BLaER1 (cell line): ENCODE results near the gene GATA1.

Experiments
- H3K27ac ChIP-seq: shearing (Covaris generic); formaldehyde crosslinking; 2 replicates; pipeline ENCODE4 v1.8.1; 2022
- H3K27me3 ChIP-seq: shearing (Covaris generic); formaldehyde crosslinking; 2 replicates; pipeline ENCODE4 v1.8.1; 2022
- H3K36me3 ChIP-seq: shearing (Covaris generic); formaldehyde crosslinking; 2 replicates; pipeline ENCODE4 v1.8.1; 2022
- H3K4me1 ChIP-seq: shearing (Covaris generic); formaldehyde crosslinking; 2 replicates; pipeline ENCODE4 v1.8.1; 2022
- H3K4me2 ChIP-seq: shearing (Covaris generic); formaldehyde crosslinking; 2 replicates; pipeline ENCODE4 v1.8.1; 2022
- H3K4me3 ChIP-seq: shearing (Covaris generic); formaldehyde crosslinking; 2 replicates; pipeline ENCODE4 v1.8.1; 2022
- H3K9ac ChIP-seq: shearing (Covaris generic); formaldehyde crosslinking; 2 replicates; pipeline ENCODE4 v1.8.1; 2022
- H3K9me3 ChIP-seq: shearing (Covaris generic); formaldehyde crosslinking; 2 replicates; pipeline ENCODE4 v1.8.1; 2022
- H4K20me1 ChIP-seq: shearing (Covaris generic); formaldehyde crosslinking; 2 replicates; pipeline ENCODE4 v1.8.1; 2022
- Cebpa-rat ChIP-seq: shearing (Covaris generic); IDR thresholded peaks from 2 replicates; pipeline ENCODE4 v1.8.1; 2022

The GATA1 gene

DNA sequence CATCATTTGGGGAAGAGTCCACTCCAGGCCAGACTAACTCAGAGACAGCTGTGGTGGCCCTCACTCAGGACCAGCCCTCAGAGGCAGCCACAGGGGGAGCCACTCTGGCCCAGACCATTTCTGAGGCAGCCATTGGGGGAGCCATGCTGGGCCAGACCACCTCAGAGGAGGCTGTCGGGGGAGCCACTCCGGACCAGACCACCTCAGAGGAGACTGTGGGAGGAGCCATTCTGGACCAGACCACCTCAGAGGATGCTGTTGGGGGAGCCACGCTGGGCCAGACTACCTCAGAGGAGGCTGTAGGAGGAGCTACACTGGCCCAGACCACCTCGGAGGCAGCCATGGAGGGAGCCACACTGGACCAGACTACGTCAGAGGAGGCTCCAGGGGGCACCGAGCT is 36.7 kb downstream of the GATA1 start:
- Histone ChIP-seq H3K27ac (no peak overlapping the region), H3K27me3 (peaks cover 32% of the 10 kb centered on the region), H4K20me1 (no peaks in the 10 kb centered on the region), H3K9ac (no peak overlapping the region), H3K9me3 (peaks cover 32% of the 10 kb centered on the region), H3K4me3 (no peak overlapping the region), H3K4me2 (no peak overlapping the region), H3K4me1 (no peaks in the 10 kb centered on the region), H3K36me3 (peaks cover 83% of the 10 kb centered on the region)
- TF ChIP-seq Cebpa-rat: no peak

- no peak overlapping the region for H3K9ac ChIP-seq
- H3K4me1 ChIP-seq: no peaks in the 10 kb centered on the region
- H3K36me3 ChIP-seq: peaks cover 74% of the 10 kb centered on the region
- no peak for TF ChIP-seq Cebpa-rat
- H3K27ac ChIP-seq: no peak overlapping the region
- no peak overlapping the region for H3K4me3 ChIP-seq
- no peaks in the 10 kb centered on the region for H4K20me1 ChIP-seq
- peaks cover 36% of the 10 kb centered on the region for H3K9me3 ChIP-seq
- peaks cover 32% of the 10 kb centered on the region for H3K27me3 ChIP-seq
- no peak overlapping the region for H3K4me2 ChIP-seq
These were observed 37.7 kb downstream of the GATA1 start for GRCh38 chrX:48824066-48824465.

DNA sequence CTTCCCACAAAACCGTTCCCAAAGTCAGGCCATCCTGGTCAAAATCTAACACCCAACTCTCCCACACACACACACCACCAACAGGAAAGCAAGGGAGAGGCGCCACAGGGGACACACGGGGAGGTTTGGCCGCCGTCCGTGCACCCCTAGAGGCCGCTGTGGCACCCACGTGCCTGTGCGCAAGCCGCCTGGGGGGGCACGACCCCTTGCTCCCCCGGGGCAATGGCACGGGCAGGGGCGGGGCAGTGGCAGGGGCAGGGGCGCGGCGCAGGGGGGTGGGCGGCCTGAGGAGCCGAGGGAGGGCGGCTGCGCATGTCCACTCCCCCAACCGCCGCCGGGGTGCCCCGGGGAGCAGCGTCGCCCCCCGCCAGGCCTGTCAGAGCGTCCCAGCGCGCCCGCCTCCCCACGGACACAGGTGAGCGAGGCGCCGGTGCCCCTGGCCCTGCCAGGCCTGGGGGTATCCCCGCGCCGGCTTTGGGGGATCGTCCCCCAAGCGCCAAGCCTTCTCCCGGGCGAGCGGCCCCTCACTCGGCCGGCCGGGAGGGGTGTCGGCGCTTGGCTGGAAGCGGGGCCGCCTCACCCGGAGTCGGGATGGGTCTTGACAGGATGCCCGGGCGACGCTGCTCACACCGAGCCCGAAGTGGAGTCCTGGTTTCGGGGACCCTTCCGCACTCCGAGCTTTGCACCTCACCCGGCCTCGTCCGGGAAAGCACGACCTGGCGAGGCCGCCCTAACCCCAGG is 39.9 kb downstream of the GATA1 start, which contains the start of gene ERAS:
ERAS (plus strand) TSS at position 379 of the 741 bp plus-strand sequence. CDS start 2,611 bp downstream, outside the sequence.
- Histone ChIP-seq H3K9ac (no peak within 1 kb of the TSS), H3K9me3 (peaks cover 41% of the 10 kb centered on the region), H3K36me3 (peaks cover 59% of the 10 kb centered on the region; the same call in 1 of the 2 replicates), H3K4me2 (no peak within 1 kb of the TSS), H3K27me3 (peaks cover 17% of the 10 kb centered on the region), H3K4me1 (no peaks in the 10 kb centered on the region), H3K4me3 (no peak within 1 kb of the TSS), H3K27ac (no peak within 1 kb of the TSS), H4K20me1 (no peaks in the 10 kb centered on the region)
- TF ChIP-seq Cebpa-rat: no peak

DNA sequence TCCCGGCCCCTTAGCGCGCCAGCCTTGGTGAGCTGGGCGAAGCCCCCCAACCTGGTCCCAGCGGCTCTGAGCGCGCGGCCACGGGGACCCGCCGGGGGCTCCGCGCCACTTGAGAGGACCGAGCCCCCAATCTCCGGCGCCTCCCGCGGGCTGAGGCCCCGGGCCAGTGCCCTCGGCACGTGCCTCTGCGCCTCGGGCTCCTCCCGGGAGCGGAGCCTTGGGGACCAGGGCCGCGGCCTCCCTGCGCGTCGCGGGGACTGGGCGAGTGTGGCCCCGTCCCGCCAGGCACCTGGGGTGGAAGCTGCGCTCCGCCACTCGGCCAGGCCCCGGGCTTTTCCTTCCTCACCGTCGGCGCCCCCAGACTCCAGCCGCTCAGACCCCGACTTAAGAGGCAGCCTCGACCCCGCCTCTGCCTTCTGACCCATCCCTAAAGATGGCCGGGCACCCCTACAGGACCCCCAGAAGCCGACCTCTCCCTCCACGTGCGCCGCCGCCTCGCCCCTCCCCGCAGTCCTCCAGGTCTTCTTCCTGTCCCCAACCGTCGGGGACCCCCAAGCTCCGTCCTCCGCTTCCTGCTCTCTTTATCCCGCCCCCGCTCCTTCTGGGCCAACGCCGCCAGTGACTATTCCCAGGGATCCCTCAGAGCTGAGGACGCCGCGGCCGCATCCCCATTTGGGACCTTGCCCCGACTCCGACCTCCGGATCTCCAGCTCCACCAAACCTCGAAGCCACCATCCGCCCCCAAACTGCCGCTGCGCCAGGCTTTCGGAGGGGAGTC is 40.7 kb downstream of the GATA1 start:
- no peak overlapping the region for H3K4me2 ChIP-seq
- H3K36me3 ChIP-seq: peaks cover 52% of the 10 kb centered on the region; the same call in 1 of the 2 replicates
- H4K20me1 ChIP-seq: no peaks in the 10 kb centered on the region
- no peak overlapping the region for H3K27ac ChIP-seq
- H3K4me1 ChIP-seq: no peaks in the 10 kb centered on the region
- no peak for TF ChIP-seq Cebpa-rat
- no peak overlapping the region for H3K9ac ChIP-seq
- no peak overlapping the region for H3K4me3 ChIP-seq
- peaks cover 15% of the 10 kb centered on the region for H3K27me3 ChIP-seq
- H3K9me3 ChIP-seq: peaks cover 48% of the 10 kb centered on the region

- Histone ChIP-seq H4K20me1 (no peaks in the 10 kb centered on the region), H3K27me3 (peaks cover 10% of the 10 kb centered on the region; the same call in 1 of the 2 replicates), H3K4me2 (no peak overlapping the region), H3K9ac (no peak overlapping the region), H3K27ac (no peak overlapping the region), H3K9me3 (peaks cover 49% of the 10 kb centered on the region), H3K4me3 (no peak overlapping the region), H3K4me1 (no peaks in the 10 kb centered on the region), H3K36me3 (peaks cover 46% of the 10 kb centered on the region; the same call in 1 of the 2 replicates)
- no peak for TF ChIP-seq Cebpa-rat
These were observed 41.2 kb downstream of the GATA1 start for GRCh38 chrX:48827654-48827968.

DNA sequence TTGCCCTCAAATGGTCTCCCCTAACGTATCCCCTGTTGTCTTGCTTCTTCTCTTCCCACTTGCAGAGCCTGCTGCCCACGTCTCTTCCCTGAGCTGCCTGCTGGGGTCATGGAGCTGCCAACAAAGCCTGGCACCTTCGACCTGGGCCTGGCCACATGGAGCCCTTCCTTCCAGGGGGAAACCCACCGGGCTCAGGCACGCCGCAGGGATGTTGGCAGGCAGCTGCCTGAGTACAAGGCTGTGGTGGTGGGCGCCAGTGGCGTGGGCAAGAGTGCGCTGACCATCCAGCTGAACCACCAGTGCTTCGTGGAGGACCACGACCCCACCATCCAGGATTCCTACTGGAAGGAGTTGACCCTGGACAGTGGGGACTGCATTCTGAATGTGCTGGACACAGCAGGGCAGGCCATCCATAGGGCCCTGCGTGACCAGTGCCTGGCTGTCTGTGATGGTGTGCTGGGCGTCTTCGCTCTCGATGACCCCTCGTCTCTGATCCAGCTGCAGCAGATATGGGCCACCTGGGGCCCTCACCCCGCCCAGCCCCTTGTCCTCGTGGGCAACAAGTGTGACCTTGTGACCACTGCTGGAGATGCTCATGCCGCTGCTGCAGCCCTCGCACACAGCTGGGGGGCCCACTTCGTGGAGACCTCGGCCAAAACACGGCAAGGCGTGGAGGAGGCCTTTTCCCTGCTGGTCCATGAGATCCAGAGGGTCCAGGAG is 42.8 kb downstream of the GATA1 start:
- Histone ChIP-seq H3K9ac (no peak overlapping the region), H3K4me3 (no peak overlapping the region), H3K27ac (no peak overlapping the region), H3K27me3 (peaks cover 13% of the 10 kb centered on the region), H4K20me1 (no peaks in the 10 kb centered on the region), H3K4me2 (no peak overlapping the region), H3K36me3 (peaks cover 30% of the 10 kb centered on the region; the same call in 1 of the 2 replicates), H3K4me1 (no peaks in the 10 kb centered on the region), H3K9me3 (peaks cover 49% of the 10 kb centered on the region)
- no peak for TF ChIP-seq Cebpa-rat

GRCh38 chrX:48831136-48831908 is 44.9 kb downstream of the GATA1 start:
- Histone ChIP-seq H3K36me3 (peaks cover 11% of the 10 kb centered on the region; the same call in 1 of the 2 replicates), H3K9me3 (peaks cover 31% of the 10 kb centered on the region), H3K4me1 (no peaks in the 10 kb centered on the region), H3K4me2 (no peak overlapping the region), H3K27me3 (peaks cover 34% of the 10 kb centered on the region), H3K4me3 (no peak overlapping the region), H4K20me1 (no peaks in the 10 kb centered on the region), H3K27ac (no peak overlapping the region), H3K9ac (no peak overlapping the region)
- TF ChIP-seq Cebpa-rat: no peak

GRCh38 chrX:48831909-48832291 is 45.5 kb downstream of the GATA1 start:
- Histone ChIP-seq H3K27ac (no peak overlapping the region), H3K36me3 (peaks cover 5% of the 10 kb centered on the region; the same call in 1 of the 2 replicates), H3K4me2 (no peak overlapping the region), H3K4me3 (no peak overlapping the region), H3K27me3 (peaks cover 40% of the 10 kb centered on the region), H3K9ac (no peak overlapping the region), H3K9me3 (peaks cover 25% of the 10 kb centered on the region), H3K4me1 (no peaks in the 10 kb centered on the region), H4K20me1 (no peaks in the 10 kb centered on the region)
- no peak for TF ChIP-seq Cebpa-rat

DNA sequence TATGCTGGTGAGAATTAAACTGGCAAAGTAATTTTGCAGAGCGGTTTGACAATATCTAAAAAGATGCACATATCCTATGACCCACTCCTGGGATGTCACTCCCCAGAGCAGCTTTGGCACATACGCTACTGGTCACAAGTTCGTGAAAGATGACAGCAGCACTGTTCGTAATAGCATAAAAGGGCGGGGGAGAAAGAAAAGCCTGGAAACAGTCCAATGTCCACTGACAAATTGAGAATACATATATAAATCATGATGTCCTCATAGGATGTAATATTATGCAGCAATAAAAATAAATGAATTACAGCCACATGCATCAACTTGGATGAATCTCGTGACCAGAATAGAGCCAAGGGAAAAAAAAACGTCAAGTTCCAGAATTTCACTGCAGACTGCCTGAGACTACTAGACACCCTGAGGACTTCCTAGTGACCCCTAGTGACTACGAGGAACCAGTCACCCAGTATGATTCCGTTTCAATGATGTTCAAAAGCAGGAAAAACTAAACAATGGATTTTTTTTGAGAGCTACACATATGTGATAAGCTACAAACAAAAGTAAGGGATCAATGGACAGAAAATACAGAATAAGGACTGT is 47.2 kb downstream of the GATA1 start:
- H3K4me3 ChIP-seq: no peak overlapping the region
- no peak overlapping the region for H3K9ac ChIP-seq
- no peaks in the 10 kb centered on the region for H3K4me1 ChIP-seq
- peaks cover 41% of the 10 kb centered on the region for H3K27me3 ChIP-seq
- peaks cover 12% of the 10 kb centered on the region; the same call in 1 of the 2 replicates for H3K9me3 ChIP-seq
- no peaks in the 10 kb centered on the region for H3K36me3 ChIP-seq
- no peak overlapping the region for H3K4me2 ChIP-seq
- TF ChIP-seq Cebpa-rat: no peak
- no peak overlapping the region for H3K27ac ChIP-seq
- no peaks in the 10 kb centered on the region for H4K20me1 ChIP-seq
